Bronchial epithelial cell (primary cell): ENCODE data around the gene IFNB1. TPM values are rescaled to one million over a fixed set of nuclear protein-coding genes. Genes with fewer than 3 reads are reported as not detected.

Experiments
- DNase-seq: peaks from one replicate; pipeline ENCODE4 v3.0.0-alpha.2; 2010; ENCODE audit warnings: low read depth
- FAIRE-seq: peaks from 2 replicates; lab custom pipeline; 2011; peaks lifted over from hg19 to GRCh38; lab: Jason Lieb, UNC
- H3K27me3 ChIP-seq: 2 replicates; pipeline ENCODE4 v1.5.1; 2011; ENCODE audit warnings: low read length; ENCODE audit not compliant: control insufficient read depth, insufficient read depth
- H3K36me3 ChIP-seq: 2 replicates; pipeline ENCODE4 v1.5.1; 2011; ENCODE audit warnings: low read length; ENCODE audit not compliant: control insufficient read depth, insufficient read depth
- H3K4me3 ChIP-seq: 2 replicates; pipeline ENCODE4 v1.5.1; 2011; ENCODE audit warnings: mild to moderate bottlenecking, low read depth, low read length, control low read depth
- total RNA-seq: library from RNA; depleted of rRNA; stranded (reverse); fragments of >200 nt; gene quantifications from 2 replicates; pipeline ENCODE4 v1.2.1, GENCODE V29; 2014
- TF ChIP-seq, protein P1 (sequence below): IDR thresholded peaks from 2 replicates; pipeline ENCODE4 v1.5.1; 2011; ENCODE audit warnings: mild to moderate bottlenecking, moderate library complexity, low read length, control low read depth, inconsistent platforms; ENCODE audit not compliant: insufficient read depth, severe bottlenecking

The IFNB1 gene
- total RNA-seq, 1 donor from 2014 or later: 0.26 TPM

DNA sequence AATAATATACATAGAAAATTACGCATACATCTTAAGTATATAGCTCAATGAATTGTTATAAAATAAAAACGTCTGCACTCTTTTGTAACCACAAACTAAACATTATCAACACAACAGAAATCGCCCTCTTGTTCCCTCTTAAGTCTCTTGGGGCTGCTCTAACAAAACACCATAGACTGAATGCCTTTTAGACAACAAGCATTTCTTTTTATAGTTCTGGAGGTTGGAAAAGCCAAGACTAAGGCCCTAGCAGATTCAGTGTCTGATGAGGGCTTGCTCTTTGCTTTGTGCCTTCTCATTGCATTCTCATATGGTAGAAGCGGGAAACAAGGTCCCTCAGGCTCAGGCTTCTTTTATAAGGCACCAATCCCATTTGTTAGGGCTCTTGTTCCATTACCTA, 4.9 kb upstream of the IFNB1 start:
- DNase-seq (no peak), FAIRE-seq (no peak)
- Histone ChIP-seq H3K4me3 (no peak overlapping the region), H3K27me3 (no peaks in the 10 kb centered on the region), H3K36me3 (no peaks in the 10 kb centered on the region)
- TF ChIP-seq, protein P1, sequence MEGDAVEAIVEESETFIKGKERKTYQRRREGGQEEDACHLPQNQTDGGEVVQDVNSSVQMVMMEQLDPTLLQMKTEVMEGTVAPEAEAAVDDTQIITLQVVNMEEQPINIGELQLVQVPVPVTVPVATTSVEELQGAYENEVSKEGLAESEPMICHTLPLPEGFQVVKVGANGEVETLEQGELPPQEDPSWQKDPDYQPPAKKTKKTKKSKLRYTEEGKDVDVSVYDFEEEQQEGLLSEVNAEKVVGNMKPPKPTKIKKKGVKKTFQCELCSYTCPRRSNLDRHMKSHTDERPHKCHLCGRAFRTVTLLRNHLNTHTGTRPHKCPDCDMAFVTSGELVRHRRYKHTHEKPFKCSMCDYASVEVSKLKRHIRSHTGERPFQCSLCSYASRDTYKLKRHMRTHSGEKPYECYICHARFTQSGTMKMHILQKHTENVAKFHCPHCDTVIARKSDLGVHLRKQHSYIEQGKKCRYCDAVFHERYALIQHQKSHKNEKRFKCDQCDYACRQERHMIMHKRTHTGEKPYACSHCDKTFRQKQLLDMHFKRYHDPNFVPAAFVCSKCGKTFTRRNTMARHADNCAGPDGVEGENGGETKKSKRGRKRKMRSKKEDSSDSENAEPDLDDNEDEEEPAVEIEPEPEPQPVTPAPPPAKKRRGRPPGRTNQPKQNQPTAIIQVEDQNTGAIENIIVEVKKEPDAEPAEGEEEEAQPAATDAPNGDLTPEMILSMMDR: no peak

DNA sequence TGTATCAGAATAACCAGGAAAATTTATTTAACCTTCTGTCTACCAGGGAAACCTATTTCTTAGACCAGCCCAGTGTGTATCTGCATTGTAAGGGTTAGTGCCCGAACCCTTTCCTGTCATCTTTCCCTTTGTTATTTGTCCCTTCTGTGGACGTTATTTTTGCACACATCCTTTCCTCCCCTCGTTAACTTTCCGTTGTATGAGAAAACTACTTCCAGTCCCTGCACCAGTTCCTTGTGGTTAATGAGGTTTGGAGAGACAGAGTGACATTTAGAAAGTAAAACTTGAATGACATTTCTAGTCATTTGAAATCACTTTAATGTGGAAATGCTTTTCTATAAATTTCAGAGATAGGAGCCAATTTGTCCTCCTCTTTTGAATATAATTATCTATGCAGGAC, 4.3 kb upstream of the IFNB1 start:
- Histone ChIP-seq H3K4me3 (no peak overlapping the region), H3K27me3 (no peaks in the 10 kb centered on the region), H3K36me3 (no peaks in the 10 kb centered on the region)
- no peak for DNase-seq
- no peak for FAIRE-seq
- TF ChIP-seq, protein P1: no peak

DNA sequence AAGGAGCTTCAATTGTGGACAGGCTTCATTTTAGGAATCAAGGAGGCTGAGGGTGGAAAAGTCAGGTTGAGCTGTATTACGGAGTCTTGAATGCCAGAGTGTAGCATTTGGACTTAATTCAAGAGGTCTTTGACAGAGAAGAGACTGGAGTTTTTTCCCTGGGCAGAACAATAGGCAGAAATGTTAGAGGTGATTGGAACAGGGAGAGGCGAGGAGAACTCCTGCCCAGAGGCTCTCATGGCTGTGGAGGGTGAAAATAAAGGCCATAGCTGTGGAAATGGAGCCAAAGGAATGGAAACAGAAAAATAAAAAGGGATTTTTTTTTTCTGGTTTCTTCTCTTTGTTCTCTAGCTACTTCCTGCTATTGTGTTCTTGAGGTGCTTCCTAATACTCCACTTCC, 3.7 kb upstream of the IFNB1 start:
- FAIRE-seq (no peak), DNase-seq (no peak)
- H3K4me3 ChIP-seq: no peak overlapping the region
- TF ChIP-seq, protein P1: no peak
- H3K27me3 ChIP-seq: no peaks in the 10 kb centered on the region
- H3K36me3 ChIP-seq: no peaks in the 10 kb centered on the region

DNA sequence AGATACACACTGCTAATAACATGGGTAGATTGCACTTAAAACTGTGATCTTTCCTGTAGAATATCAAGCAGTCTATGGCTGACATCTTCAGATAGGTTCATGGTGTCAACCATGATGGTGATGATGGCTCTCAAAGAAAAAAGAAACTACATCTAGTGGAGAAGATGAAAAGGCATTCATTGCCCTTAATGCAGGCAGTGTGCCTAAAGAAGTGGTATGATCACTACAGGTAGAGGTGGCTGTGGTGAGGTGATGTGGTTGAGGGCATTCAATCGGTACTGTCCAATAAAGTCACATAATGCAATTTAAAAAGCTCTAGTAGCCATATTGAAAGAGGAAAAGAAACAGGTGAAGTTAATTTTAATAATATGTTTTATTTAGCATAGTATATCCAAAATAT, 3.1 kb upstream of the IFNB1 start:
- H3K36me3 ChIP-seq: no peaks in the 10 kb centered on the region
- FAIRE-seq (no peak), DNase-seq (no peak)
- TF ChIP-seq, protein P1: no peak
- H3K4me3 ChIP-seq: no peak overlapping the region
- no peaks in the 10 kb centered on the region for H3K27me3 ChIP-seq

DNA sequence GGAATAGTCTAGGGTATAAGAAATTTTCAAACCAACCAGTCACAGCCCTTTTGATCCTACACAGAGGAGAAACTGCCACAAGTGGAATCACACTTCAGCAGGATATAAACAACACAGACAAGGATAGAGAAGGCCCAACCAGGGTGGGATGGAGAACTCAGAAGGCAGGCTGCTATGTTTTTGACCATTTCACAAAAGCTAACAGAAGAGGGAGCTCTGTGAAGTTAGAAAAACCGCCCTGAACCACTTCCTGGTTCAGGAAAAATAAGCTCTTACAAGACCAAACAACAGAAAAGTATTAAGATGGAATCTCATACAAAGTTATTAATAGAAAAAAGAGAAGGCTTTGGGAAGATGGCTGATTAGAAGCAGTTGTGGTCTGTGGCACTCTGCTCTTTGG, 960 bp upstream of the IFNB1 start:
- Histone ChIP-seq H3K27me3 (no peaks in the 10 kb centered on the region), H3K36me3 (no peaks in the 10 kb centered on the region), H3K4me3 (no peak overlapping the region)
- TF ChIP-seq, protein P1: no peak
- DNase-seq (no peak), FAIRE-seq (no peak)

DNA sequence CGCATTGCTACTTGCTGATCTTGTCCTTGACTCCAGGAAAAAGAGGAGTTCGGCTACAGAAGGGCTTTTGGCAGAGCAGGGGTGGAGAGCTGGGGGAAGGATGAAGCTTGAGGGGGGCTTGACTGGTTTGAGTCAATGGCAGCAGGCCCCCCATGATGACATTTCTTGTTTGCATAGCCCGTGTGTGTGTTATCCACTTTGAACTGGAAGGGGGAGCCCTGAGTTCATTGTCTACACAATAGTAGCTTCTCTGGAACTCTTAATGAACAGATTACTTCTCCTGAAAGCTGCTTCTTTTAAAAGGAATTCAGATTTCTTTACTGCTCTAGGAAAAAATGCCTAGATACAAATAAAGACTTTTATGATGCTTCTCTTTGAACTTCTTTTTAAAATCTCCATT, 2.3 kb downstream of the IFNB1 start:
- H3K36me3 ChIP-seq: no peaks in the 10 kb centered on the region
- DNase-seq (no peak), FAIRE-seq (no peak)
- no peak overlapping the region for H3K4me3 ChIP-seq
- no peaks in the 10 kb centered on the region for H3K27me3 ChIP-seq
- TF ChIP-seq, protein P1: no peak
